Skeletal muscle satellite cell (primary cell): ENCODE data around the gene CSRP3.

Source experiments
- H3K27me3 ChIP-seq: 2 replicates; pipeline ENCODE4 v1.7.0; 2013; ENCODE audit warnings: low read length; ENCODE audit not compliant: control insufficient read depth, insufficient read depth
- H3K36me3 ChIP-seq: 2 replicates; pipeline ENCODE4 v1.7.0; 2013; ENCODE audit warnings: mild to moderate bottlenecking, control low read depth, low read length; ENCODE audit not compliant: insufficient read depth
- H3K4me1 ChIP-seq: 2 replicates; pipeline ENCODE4 v1.7.0; 2013; ENCODE audit warnings: low read length; ENCODE audit not compliant: control insufficient read depth, insufficient read depth
- H3K4me2 ChIP-seq: 2 replicates; pipeline ENCODE4 v1.7.0; 2013; ENCODE audit warnings: mild to moderate bottlenecking, low read length
- H3K4me3 ChIP-seq: 2 replicates; pipeline ENCODE4 v1.7.0; 2013; ENCODE audit warnings: low read length
- H3K9ac ChIP-seq: 2 replicates; pipeline ENCODE4 v1.7.0; 2013; ENCODE audit warnings: mild to moderate bottlenecking, low read depth, low read length, moderate library complexity
- H3K9me3 ChIP-seq: replicated peaks from 2 replicates; pipeline ENCODE4 v1.7.0; 2013; ENCODE audit warnings: mild to moderate bottlenecking, control low read depth, low read length

Gene CSRP3

GRCh38 chr11:19181531-19182261 lies 20.1 kb downstream of the CSRP3 start:
- no peaks in the 10 kb centered on the region for H3K4me1 ChIP-seq
- H3K9ac ChIP-seq = no peak overlapping the region
- H3K4me2 ChIP-seq = no peak overlapping the region
- no peak overlapping the region for H3K4me3 ChIP-seq
- H3K36me3 ChIP-seq = no peaks in the 10 kb centered on the region
- no peaks in the 10 kb centered on the region for H3K9me3 ChIP-seq
- no peaks in the 10 kb centered on the region for H3K27me3 ChIP-seq

DNA sequence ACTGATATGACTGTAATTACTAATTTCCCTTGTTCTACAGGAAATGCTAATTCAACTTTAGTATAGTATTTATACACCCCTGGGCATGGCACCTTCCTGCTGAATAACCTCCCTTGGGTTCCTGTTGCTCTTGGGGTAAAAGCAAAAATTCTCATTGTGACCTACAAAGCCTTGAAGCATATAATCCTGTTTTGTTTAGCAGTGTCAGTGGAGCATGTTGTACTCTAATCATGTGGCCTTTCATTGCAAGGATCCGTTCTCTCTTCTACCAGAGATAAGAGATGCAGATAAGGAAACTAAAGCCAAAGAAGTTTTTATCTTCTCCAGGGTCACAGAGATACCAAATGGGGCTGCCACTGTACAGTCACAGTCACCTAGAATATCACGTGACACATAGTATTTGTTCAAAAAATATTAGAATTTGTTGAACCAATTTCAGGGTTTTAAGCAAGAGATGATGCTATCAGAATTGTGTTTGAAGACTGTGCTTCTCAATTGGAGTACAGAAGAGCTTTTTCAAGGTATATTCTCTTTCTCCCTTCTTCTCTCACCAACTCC lies 25.1 kb downstream of the CSRP3 start:
- peaks cover 16% of the 10 kb centered on the region for H3K36me3 ChIP-seq
- no peak overlapping the region for H3K4me3 ChIP-seq
- no peaks in the 10 kb centered on the region for H3K4me1 ChIP-seq
- no peak overlapping the region for H3K9ac ChIP-seq
- no peaks in the 10 kb centered on the region for H3K27me3 ChIP-seq
- no peaks in the 10 kb centered on the region for H3K9me3 ChIP-seq
- no peak overlapping the region for H3K4me2 ChIP-seq

- H3K27me3 ChIP-seq = no peaks in the 10 kb centered on the region
- H3K9ac ChIP-seq = no peak overlapping the region
- H3K4me2 ChIP-seq = no peak overlapping the region
- H3K4me1 ChIP-seq = no peaks in the 10 kb centered on the region
- H3K9me3 ChIP-seq = no peaks in the 10 kb centered on the region
- peaks cover 18% of the 10 kb centered on the region for H3K36me3 ChIP-seq
- H3K4me3 ChIP-seq = no peak overlapping the region
These were observed 27.7 kb downstream of the CSRP3 start for GRCh38 chr11:19173964-19174638.

DNA sequence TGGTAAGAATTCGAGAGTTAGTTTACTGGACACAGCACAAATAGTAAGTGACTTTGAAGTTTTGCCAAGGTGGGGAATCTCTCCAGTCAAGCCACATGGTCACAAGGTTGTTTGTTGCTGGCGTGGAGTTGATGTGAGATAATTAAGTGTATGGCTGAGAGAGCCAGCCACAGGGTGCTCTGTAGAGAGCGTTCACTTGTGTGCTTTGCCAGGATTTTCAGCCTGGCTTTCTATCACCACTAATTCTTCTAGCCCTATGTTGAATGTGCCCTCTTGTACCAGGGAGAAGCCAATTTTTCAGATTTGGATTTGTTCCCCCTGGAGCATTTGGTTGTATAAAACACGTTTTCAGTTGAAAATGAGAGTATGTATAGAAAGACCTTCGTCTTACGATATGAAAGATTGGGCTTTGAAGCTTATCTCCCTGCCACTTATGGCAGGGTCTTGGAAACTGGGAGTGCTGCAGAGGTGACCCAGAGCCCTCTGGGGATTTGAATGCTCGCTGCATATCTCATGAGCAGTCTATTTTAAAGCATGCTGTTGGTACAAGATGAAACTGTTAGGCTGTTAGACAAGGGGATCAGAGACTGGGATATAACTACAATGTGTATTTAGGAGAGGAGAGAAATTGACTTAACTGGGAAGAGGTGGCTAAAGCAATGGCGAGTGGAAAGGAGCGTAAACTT lies 28.6 kb downstream of the CSRP3 start:
- no peak overlapping the region for H3K4me3 ChIP-seq
- no peaks in the 10 kb centered on the region for H3K27me3 ChIP-seq
- H3K9ac ChIP-seq = no peak overlapping the region
- H3K4me1 ChIP-seq = no peaks in the 10 kb centered on the region
- no peak overlapping the region for H3K4me2 ChIP-seq
- no peaks in the 10 kb centered on the region for H3K9me3 ChIP-seq
- peaks cover 22% of the 10 kb centered on the region for H3K36me3 ChIP-seq

DNA sequence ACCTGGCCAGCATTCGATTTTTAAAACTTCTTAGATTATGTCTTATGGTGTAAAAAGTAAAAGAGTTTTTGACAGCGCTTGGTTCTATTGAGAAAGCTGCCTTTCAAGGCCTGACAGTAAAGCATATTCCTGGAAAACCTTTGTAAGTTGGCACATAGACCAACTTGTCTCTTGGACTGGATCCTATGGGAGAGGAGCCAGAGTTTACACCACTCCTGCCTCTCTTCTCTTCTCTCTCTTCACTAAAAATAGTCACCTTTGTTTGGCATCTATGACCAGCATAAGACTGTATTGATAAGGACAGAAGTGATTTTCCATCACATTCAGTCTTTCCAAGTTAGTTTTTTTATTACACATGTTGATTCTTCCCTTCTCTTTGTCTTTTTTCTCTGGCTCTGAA lies 33.7 kb downstream of the CSRP3 start:
- Histone ChIP-seq H3K4me1 (no peaks in the 10 kb centered on the region), H3K4me2 (no peak overlapping the region), H3K36me3 (peaks cover 23% of the 10 kb centered on the region), H3K9ac (no peak overlapping the region), H3K4me3 (no peak overlapping the region), H3K27me3 (no peaks in the 10 kb centered on the region), H3K9me3 (no peaks in the 10 kb centered on the region)

GRCh38 chr11:19164881-19165280 lies 36.9 kb downstream of the CSRP3 start:
- H3K4me1 ChIP-seq = no peaks in the 10 kb centered on the region
- H3K9ac ChIP-seq = no peak overlapping the region
- H3K36me3 ChIP-seq = peaks cover 15% of the 10 kb centered on the region
- no peak overlapping the region for H3K4me2 ChIP-seq
- no peaks in the 10 kb centered on the region for H3K9me3 ChIP-seq
- no peak overlapping the region for H3K4me3 ChIP-seq
- no peaks in the 10 kb centered on the region for H3K27me3 ChIP-seq

GRCh38 chr11:19164230-19164855 lies 37.4 kb downstream of the CSRP3 start:
- Histone ChIP-seq H3K4me3 (no peak overlapping the region), H3K9me3 (no peaks in the 10 kb centered on the region), H3K4me1 (no peaks in the 10 kb centered on the region), H3K27me3 (no peaks in the 10 kb centered on the region), H3K9ac (no peak overlapping the region), H3K4me2 (no peak overlapping the region), H3K36me3 (peaks cover 15% of the 10 kb centered on the region)

- Histone ChIP-seq H3K9me3 (no peaks in the 10 kb centered on the region), H3K4me1 (no peaks in the 10 kb centered on the region), H3K4me2 (no peak overlapping the region), H3K27me3 (no peaks in the 10 kb centered on the region), H3K9ac (no peak overlapping the region), H3K36me3 (peaks cover 10% of the 10 kb centered on the region), H3K4me3 (no peak overlapping the region)
These were observed 38.2 kb downstream of the CSRP3 start for GRCh38 chr11:19163617-19164016.

GRCh38 chr11:19162951-19163505 lies 38.8 kb downstream of the CSRP3 start:
- Histone ChIP-seq H3K27me3 (no peaks in the 10 kb centered on the region), H3K36me3 (peaks cover 10% of the 10 kb centered on the region), H3K4me2 (no peak overlapping the region), H3K9me3 (no peaks in the 10 kb centered on the region), H3K4me3 (no peak overlapping the region), H3K9ac (no peak overlapping the region), H3K4me1 (no peaks in the 10 kb centered on the region)

DNA sequence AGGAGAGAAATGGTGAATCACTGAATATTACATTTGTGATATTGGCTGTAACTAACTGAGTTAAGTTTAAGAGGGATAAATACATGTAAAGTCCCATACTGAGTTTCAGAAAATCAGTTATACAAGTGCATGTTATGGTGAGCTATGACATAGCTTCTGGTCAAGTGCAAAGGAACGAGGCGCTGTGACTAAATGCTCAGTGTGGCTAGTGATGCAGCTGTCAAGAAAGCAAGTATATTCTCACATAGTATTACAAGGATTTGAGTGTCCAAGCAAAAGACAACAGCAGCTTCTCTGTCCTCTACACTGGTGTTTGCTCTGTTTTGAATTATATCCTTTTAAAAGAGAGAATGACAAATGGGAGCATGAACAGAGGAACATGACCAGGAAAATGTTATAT lies 40.1 kb downstream of the CSRP3 start:
- Histone ChIP-seq H3K9me3 (no peaks in the 10 kb centered on the region), H3K36me3 (peaks cover 11% of the 10 kb centered on the region), H3K4me3 (no peak overlapping the region), H3K4me1 (no peaks in the 10 kb centered on the region), H3K27me3 (no peaks in the 10 kb centered on the region), H3K9ac (no peak overlapping the region), H3K4me2 (no peak overlapping the region)

- no peaks in the 10 kb centered on the region for H3K9me3 ChIP-seq
- H3K36me3 ChIP-seq = peaks cover 13% of the 10 kb centered on the region
- H3K27me3 ChIP-seq = no peaks in the 10 kb centered on the region
- no peaks in the 10 kb centered on the region for H3K4me1 ChIP-seq
- H3K4me2 ChIP-seq = no peak overlapping the region
- H3K9ac ChIP-seq = no peak overlapping the region
- H3K4me3 ChIP-seq = no peak overlapping the region
These were observed 40.9 kb downstream of the CSRP3 start for GRCh38 chr11:19160847-19161246.
